Transverse colon (tissue), 4 donors: Measurements from ENCODE around the gene KICS2.

Experiments
- EP300 ChIP-seq: sonication (generic); formaldehyde crosslinking; IDR thresholded peaks from one replicate; pipeline ENCODE4 v1.6.1; 2017; ENCODE audit warnings: antibody characterized with exemption, low read depth
- POLR2AphosphoS5 ChIP-seq, 3 donors: sonication (generic); formaldehyde crosslinking; IDR thresholded peaks; one replicate each; pipeline ENCODE4 v1.6.1; 2016; ENCODE audit warnings: antibody characterized with exemption in 3 of 3
- TF ChIP-seq, protein P1 (sequence below), 5 experiments: fragments of 200-600 bp in 3 of 5; fragments of 450-650 bp in 2 of 5; sonication (generic) in 3 of 5; IDR thresholded peaks; 1 replicate in 2 of 5; 2 replicates in 3 of 5; pipeline ENCODE4 v1.5.1; 2016 to 2017; ENCODE audit warnings: antibody characterized with exemption in 5 of 5, inconsistent platforms in 3 of 5, mild to moderate bottlenecking in 2 of 5, moderate library complexity in 1 of 5

DNA sequence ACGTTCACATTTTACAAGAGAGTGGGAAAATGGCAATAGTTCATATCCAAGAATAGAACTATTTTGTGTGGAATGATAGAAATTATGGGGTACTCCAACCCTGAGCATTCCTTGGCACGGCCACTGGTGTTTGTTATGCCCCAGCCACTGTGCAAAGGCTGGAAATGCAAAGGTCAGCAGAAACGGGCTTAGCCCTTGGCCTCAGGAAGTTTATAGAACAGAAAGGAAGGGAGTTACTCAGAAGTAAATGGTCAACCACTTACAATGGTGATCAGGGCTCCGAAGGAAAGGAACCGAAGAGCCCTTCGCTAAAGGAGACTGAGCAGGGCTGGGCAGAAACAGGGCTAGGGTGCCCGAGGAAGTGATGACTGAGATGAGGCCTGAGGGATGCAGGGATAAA lies 45.1 kb downstream of the KICS2 start:
- TF ChIP-seq, protein P1, sequence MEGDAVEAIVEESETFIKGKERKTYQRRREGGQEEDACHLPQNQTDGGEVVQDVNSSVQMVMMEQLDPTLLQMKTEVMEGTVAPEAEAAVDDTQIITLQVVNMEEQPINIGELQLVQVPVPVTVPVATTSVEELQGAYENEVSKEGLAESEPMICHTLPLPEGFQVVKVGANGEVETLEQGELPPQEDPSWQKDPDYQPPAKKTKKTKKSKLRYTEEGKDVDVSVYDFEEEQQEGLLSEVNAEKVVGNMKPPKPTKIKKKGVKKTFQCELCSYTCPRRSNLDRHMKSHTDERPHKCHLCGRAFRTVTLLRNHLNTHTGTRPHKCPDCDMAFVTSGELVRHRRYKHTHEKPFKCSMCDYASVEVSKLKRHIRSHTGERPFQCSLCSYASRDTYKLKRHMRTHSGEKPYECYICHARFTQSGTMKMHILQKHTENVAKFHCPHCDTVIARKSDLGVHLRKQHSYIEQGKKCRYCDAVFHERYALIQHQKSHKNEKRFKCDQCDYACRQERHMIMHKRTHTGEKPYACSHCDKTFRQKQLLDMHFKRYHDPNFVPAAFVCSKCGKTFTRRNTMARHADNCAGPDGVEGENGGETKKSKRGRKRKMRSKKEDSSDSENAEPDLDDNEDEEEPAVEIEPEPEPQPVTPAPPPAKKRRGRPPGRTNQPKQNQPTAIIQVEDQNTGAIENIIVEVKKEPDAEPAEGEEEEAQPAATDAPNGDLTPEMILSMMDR (IDR thresholded peaks at IDR 0.05), result no peak
- TF ChIP-seq POLR2AphosphoS5 (IDR thresholded peaks at IDR 0.05), result no peak
- TF ChIP-seq EP300, result no peak
